HG02870 (cell line): ENCODE measurements around the gene PDCD11.
"Not testable (repeated sequence)": the region's sequence is repeated elsewhere in the genome, so short reads cannot be mapped to it uniquely, and the experiment has no call there.

Source experiments
- ATAC-seq: cut with Tn5 transposase; IDR thresholded peaks from one replicate; pipeline ENCODE4 v1.9.1; 2021; ENCODE audit warnings: mild to moderate bottlenecking, moderate library complexity; ENCODE audit not compliant: unreplicated experiment

The PDCD11 gene

GRCh38 chr10:103415581-103415980 is 19.2 kb downstream of the PDCD11 start:
- ATAC-seq: no peak

DNA sequence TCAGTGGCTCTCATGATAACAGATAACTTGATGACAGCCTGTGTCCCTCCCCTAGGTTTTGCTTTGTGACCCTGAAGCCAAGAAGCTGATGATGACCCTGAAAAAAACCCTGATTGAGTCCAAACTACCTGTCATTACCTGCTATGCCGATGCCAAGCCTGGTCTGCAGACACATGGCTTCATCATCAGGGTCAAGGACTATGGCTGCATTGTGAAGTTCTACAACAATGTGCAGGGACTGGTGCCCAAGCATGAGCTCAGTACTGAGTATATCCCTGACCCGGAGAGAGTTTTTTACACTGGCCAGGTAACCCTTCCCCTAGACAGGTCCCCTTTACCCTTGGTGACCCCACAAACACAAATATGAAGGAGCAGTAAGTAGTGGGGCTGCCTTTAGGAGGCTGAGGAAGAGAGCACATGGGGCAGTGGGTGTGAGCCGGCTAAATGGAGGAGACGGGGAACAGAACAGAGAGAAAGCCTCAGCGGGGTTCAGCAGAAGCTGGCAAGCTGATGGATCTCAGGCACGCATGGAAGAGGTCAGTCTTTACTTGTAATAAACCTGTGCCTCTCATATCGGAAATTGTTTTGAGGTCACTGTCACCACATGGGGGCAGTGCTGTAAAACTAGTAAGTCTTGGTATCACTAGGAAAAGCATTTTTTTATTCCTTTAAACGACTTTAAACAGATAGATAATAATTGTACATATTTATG is 20.2 kb downstream of the PDCD11 start:
- ATAC-seq: no peak

- not testable (repeated sequence) for ATAC-seq
Observed at GRCh38 chr10:103417148-103417469, 20.7 kb downstream of the PDCD11 start.

DNA sequence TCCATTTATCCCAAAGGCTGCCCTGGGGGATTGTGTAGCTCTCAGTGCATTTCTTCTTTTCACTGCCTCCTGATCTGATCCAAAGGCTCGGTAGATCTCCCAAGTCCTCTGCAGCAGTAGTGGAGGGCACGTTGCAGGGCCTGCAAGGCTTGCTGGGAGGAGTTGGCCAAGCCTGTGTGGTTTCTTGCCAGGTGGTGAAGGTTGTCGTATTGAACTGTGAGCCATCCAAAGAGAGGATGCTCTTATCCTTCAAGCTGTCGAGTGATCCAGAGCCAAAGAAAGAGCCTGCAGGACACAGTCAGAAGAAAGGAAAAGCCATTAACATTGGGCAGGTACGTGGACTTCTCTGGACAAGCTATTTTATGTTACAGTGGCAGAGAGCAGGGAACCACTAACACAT is 21.2 kb downstream of the PDCD11 start:
- ATAC-seq: no peak

DNA sequence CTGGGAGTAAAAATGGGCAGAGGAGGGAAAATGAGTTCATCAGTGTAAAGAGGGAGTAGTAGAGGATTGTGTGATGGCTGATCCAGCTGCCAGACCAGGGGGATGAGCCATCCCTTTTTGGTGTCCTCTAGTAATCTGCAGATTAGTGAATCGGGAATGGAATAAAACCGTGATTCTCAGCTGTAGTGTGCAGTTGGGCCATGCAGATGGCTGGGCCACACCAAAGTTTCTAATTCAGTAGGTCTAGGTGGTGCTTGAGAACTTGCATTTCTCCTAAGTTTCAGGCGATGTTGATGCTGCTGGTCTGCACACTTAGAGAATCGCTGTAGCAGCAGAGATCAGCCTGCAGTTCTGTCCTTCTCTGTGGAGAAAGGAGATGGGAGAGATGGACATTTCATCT is 22.7 kb downstream of the PDCD11 start:
- no peak for ATAC-seq

GRCh38 chr10:103423748-103424147 is 27.3 kb downstream of the PDCD11 start:
- ATAC-seq: no peak

- no peak for ATAC-seq
Observed at GRCh38 chr10:103427866-103428265, 31.4 kb downstream of the PDCD11 start.

DNA sequence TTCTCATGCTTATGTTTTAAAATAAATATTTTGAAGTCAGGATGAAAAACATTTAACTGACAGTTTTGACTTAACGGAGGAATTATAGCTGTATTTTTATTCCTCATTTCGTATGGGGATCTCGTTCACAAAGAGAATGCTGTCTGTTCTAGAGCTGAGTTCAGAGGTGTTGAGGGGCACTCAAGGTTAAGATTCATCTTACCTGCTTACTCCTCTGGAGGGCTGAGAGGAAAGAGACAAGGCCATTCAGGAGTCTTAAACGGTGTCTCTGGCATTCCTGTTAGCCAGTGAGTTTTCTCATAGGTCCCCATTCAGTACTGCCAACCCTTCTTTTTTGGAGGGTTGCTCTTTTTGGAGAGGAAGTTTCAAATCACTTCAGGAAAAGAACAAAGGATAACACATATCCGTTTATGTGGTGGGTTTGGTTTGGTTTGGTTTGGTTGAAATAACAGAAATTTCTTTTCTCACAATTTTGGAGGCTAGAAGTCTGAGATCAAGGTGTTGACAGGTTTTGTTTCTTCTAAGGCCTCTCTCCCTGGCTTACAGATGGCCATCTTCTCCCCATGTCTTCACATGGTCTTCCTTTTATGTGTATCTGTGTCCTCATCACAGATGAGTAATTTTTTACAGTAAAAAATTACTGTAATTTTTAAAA is 32.7 kb downstream of the PDCD11 start:
- ATAC-seq: no peak

- ATAC-seq: no peak
Observed at GRCh38 chr10:103429647-103430046, 33.2 kb downstream of the PDCD11 start.

GRCh38 chr10:103431902-103432301 is 35.5 kb downstream of the PDCD11 start:
- no peak for ATAC-seq

- ATAC-seq: no peak
Observed at GRCh38 chr10:103433858-103434257, 37.4 kb downstream of the PDCD11 start.

DNA sequence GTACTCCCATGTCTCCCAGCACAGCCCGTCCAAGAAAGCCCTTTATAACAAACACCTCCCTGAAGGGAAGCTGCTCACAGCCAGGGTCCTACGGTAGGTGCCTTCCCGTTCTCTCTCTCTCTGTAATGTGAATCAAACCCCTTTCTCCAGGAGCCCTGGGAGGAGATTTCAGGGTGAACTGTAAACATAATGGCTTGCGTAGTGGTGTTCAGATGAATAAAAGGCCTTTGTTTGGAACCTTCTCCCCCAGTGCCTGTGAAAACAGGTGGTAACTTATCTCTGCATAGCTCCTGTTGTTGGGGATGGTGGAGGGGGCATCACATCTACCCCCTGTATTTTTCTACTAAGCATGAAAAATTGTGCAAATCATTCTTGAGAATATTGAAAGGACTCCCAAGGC is 43.4 kb downstream of the PDCD11 start:
- no peak for ATAC-seq

DNA sequence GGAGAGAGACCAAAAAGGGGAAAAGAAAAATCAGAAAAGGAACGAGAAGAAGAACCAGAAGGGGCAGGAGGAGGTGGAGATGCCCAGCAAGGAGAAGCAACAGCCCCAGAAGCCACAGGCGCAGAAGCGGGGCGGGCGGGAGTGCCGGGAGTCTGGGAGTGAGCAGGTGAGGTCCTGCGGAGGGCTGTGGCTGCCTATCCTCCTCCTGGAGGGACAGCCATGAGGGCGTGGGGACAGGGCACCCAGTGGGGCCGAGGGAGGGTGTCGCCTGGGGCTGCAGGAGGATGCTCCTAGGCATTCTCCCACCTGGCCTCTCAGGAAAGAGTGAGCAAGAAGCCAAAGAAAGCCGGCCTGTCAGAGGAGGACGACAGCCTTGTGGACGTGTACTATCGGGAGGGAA is 44.0 kb downstream of the PDCD11 start:
- no peak for ATAC-seq

DNA sequence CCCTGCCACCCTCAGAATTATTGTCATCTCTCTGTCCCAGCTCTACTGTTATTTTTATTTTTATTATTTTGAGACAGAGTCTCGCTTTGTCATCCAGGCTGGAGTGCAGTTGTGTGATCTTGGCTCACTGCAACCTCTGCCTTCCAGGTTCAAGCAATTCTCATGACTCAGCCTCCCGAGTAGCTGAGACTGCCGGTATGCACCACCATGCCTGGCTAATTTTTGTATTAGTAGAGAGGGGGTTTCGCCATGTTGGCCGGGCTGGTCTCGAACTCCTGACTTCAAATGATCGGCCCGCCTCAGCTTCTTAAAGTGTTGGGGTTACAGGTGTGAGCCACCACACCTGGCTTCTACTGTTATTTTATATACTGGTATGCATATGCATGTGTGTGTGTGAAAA is 44.8 kb downstream of the PDCD11 start:
- ATAC-seq: no peak

- ATAC-seq: no peak
Observed at GRCh38 chr10:103441611-103442010, 45.2 kb downstream of the PDCD11 start.

- ATAC-seq: no peak
Observed at GRCh38 chr10:103442031-103442461, 45.6 kb downstream of the PDCD11 start.

DNA sequence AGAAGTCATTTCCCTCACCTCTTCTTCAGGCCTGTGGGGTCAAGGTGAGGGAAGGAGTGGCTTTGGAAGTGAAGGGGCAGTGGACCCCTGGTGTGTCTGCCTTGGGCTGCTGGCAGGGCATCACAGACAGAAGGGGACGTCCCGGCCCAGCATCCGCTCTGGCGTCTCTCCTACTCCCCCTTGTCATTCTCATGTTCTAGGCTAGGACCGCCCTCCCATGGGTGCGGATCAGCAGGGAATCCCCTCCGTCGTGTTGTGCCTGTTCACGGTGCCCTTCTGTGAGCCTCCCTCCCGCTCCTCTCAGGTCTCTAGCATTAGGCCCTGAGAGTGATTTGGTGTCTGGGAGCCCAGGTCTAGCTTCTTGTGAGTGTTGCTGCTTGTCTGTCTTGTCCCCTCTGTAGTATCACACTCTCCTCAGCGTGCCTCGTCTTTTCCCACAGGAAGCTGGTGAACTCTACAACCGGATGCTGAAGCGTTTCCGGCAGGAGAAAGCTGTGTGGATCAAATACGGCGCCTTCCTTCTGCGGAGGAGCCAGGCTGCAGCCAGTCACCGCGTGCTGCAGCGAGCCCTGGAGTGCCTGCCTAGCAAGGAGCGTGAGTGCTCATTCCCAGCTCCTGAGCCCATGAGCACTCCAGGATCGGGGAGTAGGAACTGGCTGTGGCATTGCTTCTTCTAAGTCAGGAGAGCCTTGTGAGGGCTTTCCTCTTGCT is 47.2 kb downstream of the PDCD11 start:
- no peak for ATAC-seq

DNA sequence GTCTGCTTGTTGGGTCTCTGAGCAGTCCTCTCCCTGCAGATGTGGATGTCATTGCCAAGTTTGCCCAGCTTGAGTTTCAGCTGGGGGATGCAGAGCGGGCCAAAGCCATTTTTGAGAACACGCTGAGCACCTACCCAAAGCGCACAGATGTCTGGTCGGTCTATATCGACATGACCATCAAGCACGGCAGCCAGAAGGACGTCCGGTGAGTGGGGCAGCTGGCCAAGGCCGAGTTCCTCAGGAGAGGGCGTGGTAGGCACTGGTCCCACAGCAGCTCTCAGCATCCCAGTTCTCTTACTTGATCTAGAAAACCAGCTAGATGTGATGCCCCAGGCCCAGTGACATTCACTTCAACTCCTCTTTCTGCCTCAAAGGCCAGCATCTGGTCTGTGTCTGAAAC is 48.1 kb downstream of the PDCD11 start:
- no peak for ATAC-seq

GRCh38 chr10:103445366-103445765 is 48.9 kb downstream of the PDCD11 start:
- ATAC-seq: no peak

- ATAC-seq: no peak
Observed at GRCh38 chr10:103445767-103446567, 49.5 kb downstream of the PDCD11 start.

DNA sequence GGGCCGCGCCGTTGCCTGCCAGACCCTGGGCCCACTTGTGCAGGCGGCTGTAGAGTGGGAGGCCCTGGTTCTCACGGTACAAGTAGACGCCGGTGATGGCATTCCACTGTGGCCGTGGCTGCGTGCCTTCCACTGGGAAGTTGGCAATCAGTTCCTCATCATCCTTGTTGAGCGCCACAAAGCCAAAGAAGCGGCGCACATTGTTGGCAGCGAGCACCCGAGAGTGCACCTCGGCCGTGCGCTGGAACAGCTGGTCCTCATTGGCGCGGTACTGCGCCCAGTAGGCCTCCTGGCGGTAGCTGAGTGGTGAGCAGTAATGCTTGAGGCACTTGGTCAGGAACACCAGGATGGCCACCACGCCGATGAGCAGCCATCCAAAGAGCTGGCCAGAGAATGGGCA is 50.8 kb downstream of the PDCD11 start:
- ATAC-seq: no peak
